Type B pancreatic cell (in vitro differentiated cells): ENCODE results near the gene NR5A2. TPM values are rescaled to one million over a fixed set of nuclear protein-coding genes. Genes with fewer than 3 reads are reported as not detected.

Experiments used
- DNase-seq: peaks from one replicate; pipeline ENCODE4 v3.0.0; 2021; ENCODE audit warnings: mixed read lengths; ENCODE audit not compliant: unreplicated experiment; ENCODE audit errors: extremely low spot score
- H3K27ac Mint-ChIP-seq: 2 replicates; pipeline ENCODE4 v1.8.0; 2021; ENCODE audit warnings: mild to moderate bottlenecking, mixed read lengths
- H3K27me3 Mint-ChIP-seq: 2 replicates; pipeline ENCODE4 v1.8.0; 2021; ENCODE audit warnings: mixed read lengths
- H3K36me3 Mint-ChIP-seq: 2 replicates; pipeline ENCODE4 v1.8.0; 2021; ENCODE audit warnings: mixed read lengths
- H3K4me1 Mint-ChIP-seq: one replicate; pipeline ENCODE4 v1.8.0; 2021; ENCODE audit warnings: mixed read lengths; ENCODE audit not compliant: unreplicated experiment
- H3K4me3 Mint-ChIP-seq: 2 replicates; pipeline ENCODE4 v1.8.0; 2021; ENCODE audit warnings: mild to moderate bottlenecking, mixed read lengths
- H3K9me3 Mint-ChIP-seq: 2 replicates; pipeline ENCODE4 v1.8.0; 2021; ENCODE audit warnings: mixed read lengths
- CTCF ChIP-seq: fragments of 200-600 bp; sonication (generic); conservative IDR thresholded peaks from 2 replicates; pipeline ENCODE4 v1.5.0; 2021; ENCODE audit warnings: antibody characterized with exemption, mild to moderate bottlenecking
- total RNA-seq: library from RNA; stranded (reverse); gene quantifications from 2 replicates; pipeline ENCODE4 v1.2.1, GENCODE V29; 2021; ENCODE audit warnings: low replicate concordance

The NR5A2 gene
- total RNA-seq, 1 donor from 2014 or later = 3.5 TPM

- Mint-ChIP-seq H3K27ac (no peak overlapping the region), H3K4me1 (peaks cover 15% of the 10 kb centered on the region), H3K4me3 (no peak overlapping the region), H3K36me3 (peaks cover 5% of the 10 kb centered on the region), H3K9me3 (no peaks in the 10 kb centered on the region), H3K27me3 (no peaks in the 10 kb centered on the region)
- no peak for DNase-seq
- TF ChIP-seq CTCF = no peak
Observed at GRCh38 chr1:200163911-200164310, 136.4 kb downstream of the NR5A2 start.

- H3K27me3 Mint-ChIP-seq = no peaks in the 10 kb centered on the region
- H3K4me1 Mint-ChIP-seq = peaks cover 15% of the 10 kb centered on the region
- TF ChIP-seq CTCF = no peak
- no peaks in the 10 kb centered on the region for H3K9me3 Mint-ChIP-seq
- DNase-seq = no peak
- H3K27ac Mint-ChIP-seq = no peak overlapping the region
- H3K36me3 Mint-ChIP-seq = peaks cover 5% of the 10 kb centered on the region
- no peak overlapping the region for H3K4me3 Mint-ChIP-seq
Observed at GRCh38 chr1:200165493-200166220, 138.1 kb downstream of the NR5A2 start.

GRCh38 chr1:200166411-200166810 is 138.9 kb downstream of the NR5A2 start:
- peaks cover 13% of the 10 kb centered on the region for H3K4me1 Mint-ChIP-seq
- H3K9me3 Mint-ChIP-seq = no peaks in the 10 kb centered on the region
- TF ChIP-seq CTCF = no peak
- H3K36me3 Mint-ChIP-seq = peaks cover 5% of the 10 kb centered on the region
- no peak for DNase-seq
- no peaks in the 10 kb centered on the region for H3K27me3 Mint-ChIP-seq
- H3K27ac Mint-ChIP-seq = no peak overlapping the region
- no peak overlapping the region for H3K4me3 Mint-ChIP-seq

GRCh38 chr1:200168926-200169325 is 141.4 kb downstream of the NR5A2 start:
- H3K4me1 Mint-ChIP-seq = no peaks in the 10 kb centered on the region
- peaks cover 5% of the 10 kb centered on the region for H3K36me3 Mint-ChIP-seq
- no peak overlapping the region for H3K27ac Mint-ChIP-seq
- DNase-seq = no peak
- no peaks in the 10 kb centered on the region for H3K9me3 Mint-ChIP-seq
- TF ChIP-seq CTCF = no peak
- no peak overlapping the region for H3K4me3 Mint-ChIP-seq
- H3K27me3 Mint-ChIP-seq = no peaks in the 10 kb centered on the region

- Mint-ChIP-seq H3K4me3 (no peak overlapping the region), H3K4me1 (no peaks in the 10 kb centered on the region), H3K9me3 (no peaks in the 10 kb centered on the region), H3K27ac (no peak overlapping the region), H3K27me3 (no peaks in the 10 kb centered on the region), H3K36me3 (no peaks in the 10 kb centered on the region)
- no peak for DNase-seq
- no peak for TF ChIP-seq CTCF
Observed at GRCh38 chr1:200172311-200172710, 144.8 kb downstream of the NR5A2 start.
